ENCODE measurements around the gene RETN. TPM values are rescaled to one million over a fixed set of nuclear protein-coding genes. Genes with fewer than 3 reads are reported as not detected.
A peak's percentile ranks its signal among the peaks of the same experiment; 100 is the strongest.

RETN gene
- total RNA-seq, 4 donors from 2014 or later: not detected

- TF ChIP-seq POLR2A (IDR thresholded peaks at IDR 0.05) (no peak), CTCF (IDR thresholded peaks at IDR 0.05) (peak in 1 of 3 donors; percentile 97)
- WGBS, 2 donors: 6% methylated on average over 28 of the region's 28 CpGs
- H3K4me3 ChIP-seq (ENCODE audit: low read depth, poor library complexity, severe bottlenecking): no peak overlapping the region
- DNase-seq (ENCODE audit: low spot score in 2 of 2): peak; percentile 76 to 97
- intact Hi-C loops (cut with DNase I; ENCODE audit: low total_unique reads): no loop called here
Observed at GRCh38 chr19:7652061-7652641, 16.7 kb upstream of the RETN start.

DNA sequence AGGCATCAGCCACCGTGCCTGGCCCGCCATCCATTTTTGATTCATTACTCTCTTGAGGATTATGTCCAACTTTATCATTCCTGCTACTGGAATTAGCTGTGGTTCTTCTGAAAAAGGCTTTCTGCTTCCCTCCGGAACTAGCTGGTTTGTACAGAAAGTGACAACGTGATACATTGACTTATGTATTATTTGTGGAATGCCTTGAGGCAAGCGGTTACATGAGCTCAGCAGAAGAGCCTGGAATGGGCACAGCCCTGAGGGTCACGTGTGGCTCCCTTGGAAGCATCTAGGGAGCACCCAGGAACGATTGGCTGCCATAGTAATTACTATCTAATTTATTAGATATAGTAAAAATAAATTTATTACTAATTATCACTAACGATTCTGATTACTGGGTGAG is 14.4 kb upstream of the RETN start:
- intact Hi-C loops (cut with DNase I; ENCODE audit: low total_unique reads): no loop called here
- no peak overlapping the region for H3K4me3 ChIP-seq (ENCODE audit: low read depth, poor library complexity, severe bottlenecking)
- 32% methylated on average over 8 of the region's 8 CpGs for WGBS, 2 donors
- TF ChIP-seq POLR2A (IDR thresholded peaks at IDR 0.05) (no peak), CTCF (IDR thresholded peaks at IDR 0.05) (no peak)
- no peak for DNase-seq (ENCODE audit: low spot score in 2 of 2)

- intact Hi-C loops (cut with DNase I; ENCODE audit: low total_unique reads): no loop called here
- 72 to 75% methylated on average over 8 of the region's 8 CpGs for WGBS, 2 donors
- no peak for TF ChIP-seq POLR2A (IDR thresholded peaks at IDR 0.05)
- no peak for TF ChIP-seq CTCF (IDR thresholded peaks at IDR 0.05)
- no peak for DNase-seq (ENCODE audit: low spot score in 2 of 2)
- no peak overlapping the region for H3K4me3 ChIP-seq (ENCODE audit: low read depth, poor library complexity, severe bottlenecking)
Observed at GRCh38 chr19:7655581-7655980, 13.3 kb upstream of the RETN start.

DNA sequence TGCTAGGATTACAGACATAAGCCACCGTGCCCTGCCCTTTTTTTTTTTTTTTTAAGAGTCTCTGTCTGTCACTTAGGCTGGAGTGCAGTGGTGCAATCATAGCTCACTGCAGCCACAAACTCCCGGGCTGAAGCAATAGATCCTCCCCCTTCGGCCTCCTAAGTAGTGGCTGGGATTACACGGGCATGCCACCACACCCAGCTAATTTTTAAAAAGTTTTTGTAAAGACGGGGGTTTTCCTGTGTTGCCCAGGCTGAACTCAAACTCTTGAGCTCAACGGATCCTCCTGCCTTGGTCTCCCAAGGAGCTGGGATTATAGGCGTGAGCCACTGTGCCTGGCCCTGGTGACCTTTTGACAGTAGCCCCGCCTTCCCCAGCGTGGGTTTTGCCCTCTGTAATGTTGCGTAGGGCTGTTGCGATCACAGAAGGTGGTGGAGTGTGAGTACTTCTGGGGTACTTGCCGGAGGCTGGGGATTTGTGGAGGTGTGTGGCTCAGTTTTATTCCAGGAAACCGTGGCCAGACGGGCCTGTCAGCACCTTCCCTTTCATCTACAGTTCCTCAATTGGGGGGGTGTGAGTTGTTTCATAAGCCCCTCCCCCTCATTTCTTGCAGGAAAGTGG is 11.6 kb upstream of the RETN start:
- intact Hi-C loops (cut with DNase I; ENCODE audit: low total_unique reads): no loop called here

GRCh38 chr19:7658219-7658686 is 10.6 kb upstream of the RETN start:
- intact Hi-C loops (cut with DNase I; ENCODE audit: low total_unique reads): no loop called here
- no peak for DNase-seq (ENCODE audit: low spot score in 2 of 2)
- TF ChIP-seq CTCF (IDR thresholded peaks at IDR 0.05) (no peak), POLR2A (IDR thresholded peaks at IDR 0.05) (no peak)
- no peak overlapping the region for H3K4me3 ChIP-seq (ENCODE audit: low read depth, poor library complexity, severe bottlenecking)
- WGBS, 2 donors: 31 to 48% methylated on average over 9 of the region's 9 CpGs

More for the DNA sequence above, 11.6 kb upstream of the RETN start:
- no peak overlapping the region for H3K4me3 ChIP-seq (ENCODE audit: low read depth, poor library complexity, severe bottlenecking)
- no peak for TF ChIP-seq POLR2A (IDR thresholded peaks at IDR 0.05)
- no peak for TF ChIP-seq CTCF (IDR thresholded peaks at IDR 0.05)
- 37% methylated on average over 14 of the region's 14 CpGs for WGBS, 2 donors
- no peak for DNase-seq (ENCODE audit: low spot score in 2 of 2)
